Measurements from ENCODE around the gene DAG1. TPM values are rescaled to one million over a fixed set of nuclear protein-coding genes. Genes with fewer than 3 reads are reported as not detected.

Gene DAG1
- total RNA-seq, 2 experiments from 2014 or later: 10.9 to 14.9 TPM

DNA sequence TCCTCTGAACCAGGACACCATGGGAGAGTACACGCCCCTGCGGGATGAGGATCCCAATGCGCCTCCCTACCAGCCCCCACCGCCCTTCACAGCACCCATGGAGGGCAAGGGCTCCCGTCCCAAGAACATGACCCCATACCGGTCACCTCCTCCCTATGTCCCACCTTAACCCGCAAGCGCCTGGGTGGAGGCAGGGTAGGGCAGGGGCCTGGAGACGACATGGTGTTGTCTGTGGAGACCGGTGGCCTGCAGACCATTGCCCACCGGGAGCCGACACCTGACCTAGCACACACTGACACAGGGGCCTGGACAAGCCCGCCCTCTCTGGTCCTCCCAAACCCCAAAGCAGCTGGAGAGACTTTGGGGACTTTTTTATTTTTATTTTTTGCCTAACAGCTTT lies 63.0 kb downstream of the DAG1 start:
- POLR2A ChIA-PET: no interaction called here
- intact Hi-C loops (cut with micrococcal nuclease; ENCODE audit: unreplicated experiment): no loop called here

DNA sequence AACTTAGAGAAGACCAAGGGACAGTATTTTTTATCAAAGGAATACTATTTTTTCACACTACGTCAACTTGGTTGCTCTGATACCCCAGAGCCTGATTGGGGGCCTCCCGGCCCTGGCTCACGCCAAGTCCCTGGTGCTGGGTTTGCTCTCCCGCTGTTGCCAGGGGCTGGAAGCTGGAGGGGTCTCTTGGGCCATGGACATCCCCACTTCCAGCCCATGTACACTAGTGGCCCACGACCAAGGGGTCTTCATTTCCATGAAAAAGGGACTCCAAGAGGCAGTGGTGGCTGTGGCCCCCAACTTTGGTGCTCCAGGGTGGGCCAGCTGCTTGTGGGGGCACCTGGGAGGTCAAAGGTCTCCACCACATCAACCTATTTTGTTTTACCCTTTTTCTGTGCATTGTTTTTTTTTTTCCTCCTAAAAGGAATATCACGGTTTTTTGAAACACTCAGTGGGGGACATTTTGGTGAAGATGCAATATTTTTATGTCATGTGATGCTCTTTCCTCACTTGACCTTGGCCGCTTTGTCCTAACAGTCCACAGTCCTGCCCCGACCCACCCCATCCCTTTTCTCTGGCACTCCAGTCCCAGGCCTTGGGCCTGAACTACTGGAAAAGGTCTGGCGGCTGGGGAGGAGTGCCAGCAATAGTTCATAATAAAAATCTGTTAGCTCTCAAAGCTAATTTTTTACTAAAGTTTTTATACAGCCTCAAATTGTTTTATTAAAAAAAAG lies 63.9 kb downstream of the DAG1 start:
- no peaks in the 10 kb centered on the region for H3K9me2 ChIP-seq (ENCODE audit: insufficient read depth, low read length)
- TSS peak; percentile 53 for BruUV-seq (replicated peaks)
- TF ChIP-seq EZH2phosphoT487 (IDR thresholded peaks at IDR 0.05; ENCODE audit: borderline replicate concordance, low read depth, low read length): no peak
- TF ChIP-seq, protein P1, sequence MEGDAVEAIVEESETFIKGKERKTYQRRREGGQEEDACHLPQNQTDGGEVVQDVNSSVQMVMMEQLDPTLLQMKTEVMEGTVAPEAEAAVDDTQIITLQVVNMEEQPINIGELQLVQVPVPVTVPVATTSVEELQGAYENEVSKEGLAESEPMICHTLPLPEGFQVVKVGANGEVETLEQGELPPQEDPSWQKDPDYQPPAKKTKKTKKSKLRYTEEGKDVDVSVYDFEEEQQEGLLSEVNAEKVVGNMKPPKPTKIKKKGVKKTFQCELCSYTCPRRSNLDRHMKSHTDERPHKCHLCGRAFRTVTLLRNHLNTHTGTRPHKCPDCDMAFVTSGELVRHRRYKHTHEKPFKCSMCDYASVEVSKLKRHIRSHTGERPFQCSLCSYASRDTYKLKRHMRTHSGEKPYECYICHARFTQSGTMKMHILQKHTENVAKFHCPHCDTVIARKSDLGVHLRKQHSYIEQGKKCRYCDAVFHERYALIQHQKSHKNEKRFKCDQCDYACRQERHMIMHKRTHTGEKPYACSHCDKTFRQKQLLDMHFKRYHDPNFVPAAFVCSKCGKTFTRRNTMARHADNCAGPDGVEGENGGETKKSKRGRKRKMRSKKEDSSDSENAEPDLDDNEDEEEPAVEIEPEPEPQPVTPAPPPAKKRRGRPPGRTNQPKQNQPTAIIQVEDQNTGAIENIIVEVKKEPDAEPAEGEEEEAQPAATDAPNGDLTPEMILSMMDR (conservative IDR thresholded peaks at IDR 0.05; ENCODE audit: low read length): no peak
- POLR2A ChIA-PET: interaction anchor here (1.0 kb wide), 1 partner anchor 11 kb away, joined by 3 read pairs; no protein-coding TSS in a partner anchor
- peaks cover 23% of the 10 kb centered on the region for H3K36me3 ChIP-seq (ENCODE audit: insufficient read depth, low read length)
- no peaks in the 10 kb centered on the region for H3K9me3 ChIP-seq (ENCODE audit: low read length)
- H3K4me1 ChIP-seq (ENCODE audit: insufficient read depth, low read length, poor library complexity, severe bottlenecking): peaks cover 9% of the 10 kb centered on the region
- no peak for DNase-seq (ENCODE audit: low spot score)
- no peak overlapping the region for H3K4me2 ChIP-seq (ENCODE audit: low read length)
- intact Hi-C loops (cut with micrococcal nuclease; ENCODE audit: unreplicated experiment): no loop called here
- CTCF ChIA-PET (ENCODE audit: unreplicated experiment): no interaction called here
- H2AFZ ChIP-seq (ENCODE audit: low read length): no peak overlapping the region
- H3K4me3 ChIP-seq (ENCODE audit: low read depth, low read length, poor library complexity, severe bottlenecking): no peak overlapping the region
- H3K27ac ChIP-seq (ENCODE audit: low read depth, low read length, poor library complexity, severe bottlenecking): no peak overlapping the region
- no peaks in the 10 kb centered on the region for H4K20me1 ChIP-seq (ENCODE audit: insufficient read depth, low read length)
- H3K79me2 ChIP-seq (ENCODE audit: insufficient read depth, low read depth, low read length): no peaks in the 10 kb centered on the region

More for the DNA sequence above, 63.0 kb downstream of the DAG1 start:
- Histone ChIP-seq H2AFZ (ENCODE audit: low read length) (no peak overlapping the region), H3K36me3 (ENCODE audit: insufficient read depth, low read length) (peaks cover 23% of the 10 kb centered on the region), H3K9me2 (ENCODE audit: insufficient read depth, low read length) (no peaks in the 10 kb centered on the region), H3K4me1 (ENCODE audit: insufficient read depth, low read length, poor library complexity, severe bottlenecking) (peaks cover 9% of the 10 kb centered on the region), H3K79me2 (ENCODE audit: insufficient read depth, low read depth, low read length) (no peaks in the 10 kb centered on the region), H3K27ac (ENCODE audit: low read depth, low read length, poor library complexity, severe bottlenecking) (no peak overlapping the region), H3K4me2 (ENCODE audit: low read length) (no peak overlapping the region), H4K20me1 (ENCODE audit: insufficient read depth, low read length) (no peaks in the 10 kb centered on the region), H3K4me3 (ENCODE audit: low read depth, low read length, poor library complexity, severe bottlenecking) (no peak overlapping the region), H3K9me3 (ENCODE audit: low read length) (no peaks in the 10 kb centered on the region)
- BruUV-seq (replicated peaks): no TSS peak
- TF ChIP-seq, protein P1 (conservative IDR thresholded peaks at IDR 0.05; ENCODE audit: low read length): no peak
- TF ChIP-seq EZH2phosphoT487 (IDR thresholded peaks at IDR 0.05; ENCODE audit: borderline replicate concordance, low read depth, low read length): no peak
- DNase-seq (ENCODE audit: low spot score): no peak
- CTCF ChIA-PET (ENCODE audit: unreplicated experiment): no interaction called here

Measured in OCI-LY7 (cell line).